Activated CD4-positive, alpha-beta T cell treated with anti-CD3 and anti-CD28 coated beads, Interleukin-2, Interleukin-6, amounts not matched to agents 100 ng/mL and 50 ng/mL, durations not matched to agents 16 hours and 8 hours (primary cell): ENCODE measurements around the gene FAM184A.

Experiments used
- DNase-seq: peaks from one replicate; pipeline ENCODE4 v3.0.0-alpha.2; 2020

The FAM184A gene

GRCh38 chr6:118952683-118953082, 125.8 kb downstream of the FAM184A start:
- no peak for DNase-seq

DNA sequence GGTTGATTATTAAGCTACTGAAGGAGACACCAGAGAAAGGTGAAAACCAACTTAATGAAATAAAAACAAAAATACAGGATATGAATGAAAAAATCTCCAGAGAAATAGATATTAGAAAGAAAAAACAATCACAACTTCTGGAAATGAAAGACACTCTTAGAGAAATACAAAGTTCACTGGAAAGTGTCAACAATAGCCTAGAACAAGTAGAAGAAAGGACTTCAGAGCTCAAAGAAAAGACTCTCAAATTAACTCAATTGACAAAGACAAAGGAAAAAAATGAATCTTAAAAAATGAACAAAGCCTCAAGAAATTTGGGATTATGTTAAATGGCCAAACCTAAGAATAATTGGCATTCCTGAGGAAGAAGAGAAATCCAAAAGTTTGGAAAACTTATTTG, 133.2 kb downstream of the FAM184A start:
- no peak for DNase-seq

DNA sequence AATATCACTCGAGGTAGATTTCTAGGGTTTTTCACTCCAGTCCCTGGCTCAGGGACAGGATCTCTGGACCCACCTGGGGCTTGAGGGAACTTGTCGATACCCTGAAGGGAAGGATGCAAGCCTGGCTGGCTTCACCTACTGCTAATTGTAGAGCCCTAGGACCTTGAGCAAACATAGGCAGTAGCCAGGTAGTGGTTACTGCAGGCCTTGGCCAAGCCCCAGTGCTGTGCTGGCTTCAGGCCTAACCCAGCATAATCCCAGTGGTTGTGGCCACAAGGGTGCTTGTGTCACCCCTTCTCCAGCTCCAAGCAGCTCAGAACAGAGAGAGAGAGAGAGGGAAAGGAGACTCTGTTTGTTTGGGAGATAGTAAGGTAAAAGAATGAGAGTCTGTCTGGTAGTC, 137.7 kb downstream of the FAM184A start:
- DNase-seq = no peak

GRCh38 chr6:118939683-118940082, 138.8 kb downstream of the FAM184A start:
- DNase-seq = no peak

DNA sequence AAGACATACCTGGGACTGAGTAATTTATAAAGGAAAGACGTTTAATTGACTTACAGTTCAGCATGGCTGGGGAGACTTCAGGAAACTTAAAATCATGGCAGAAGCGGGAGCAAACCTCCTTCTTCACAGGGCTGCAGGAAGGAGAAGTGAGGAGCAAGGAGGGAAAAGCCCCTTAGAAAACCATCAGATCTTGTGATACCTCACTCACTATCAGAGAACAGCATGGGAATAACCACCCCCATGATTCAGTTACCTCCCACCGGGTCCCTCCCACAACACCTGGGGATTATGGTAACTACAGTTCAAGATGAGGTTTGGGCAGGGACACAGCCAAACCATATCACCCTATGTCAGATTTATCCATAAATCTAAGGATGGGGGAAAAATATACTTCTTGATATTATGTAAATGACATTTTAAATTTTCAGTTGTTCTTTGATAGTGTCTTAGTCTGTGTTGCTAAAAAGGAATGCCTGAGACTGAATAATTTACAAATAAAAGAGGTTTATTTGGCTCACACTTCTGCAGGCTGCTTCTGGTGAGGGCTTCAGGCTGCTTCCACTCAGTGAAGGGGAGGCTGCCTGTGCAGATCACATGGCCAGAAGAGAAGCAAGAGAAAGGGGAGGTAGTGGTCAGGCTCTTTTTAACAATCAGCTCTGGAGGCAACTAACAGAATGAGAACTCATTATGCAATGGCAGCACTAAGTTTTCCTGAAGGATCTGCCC, 142.3 kb downstream of the FAM184A start:
- no peak for DNase-seq

DNA sequence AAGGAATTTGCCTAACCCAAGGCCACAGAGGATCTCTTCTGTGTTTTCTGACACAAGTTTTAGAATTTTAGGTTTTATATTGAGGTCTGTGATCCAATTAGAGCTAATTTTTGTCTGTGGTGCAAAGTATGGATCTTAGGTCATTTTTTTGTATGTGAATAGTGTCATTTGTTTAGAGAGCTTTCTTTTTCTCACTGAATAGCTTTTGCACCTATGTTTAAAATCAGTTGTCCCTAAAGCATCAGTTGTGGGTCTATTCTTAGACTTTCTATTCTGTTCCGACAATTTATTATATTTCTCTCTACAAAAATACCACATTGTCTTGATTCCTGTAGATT, 143.2 kb downstream of the FAM184A start:
- no peak for DNase-seq

DNA sequence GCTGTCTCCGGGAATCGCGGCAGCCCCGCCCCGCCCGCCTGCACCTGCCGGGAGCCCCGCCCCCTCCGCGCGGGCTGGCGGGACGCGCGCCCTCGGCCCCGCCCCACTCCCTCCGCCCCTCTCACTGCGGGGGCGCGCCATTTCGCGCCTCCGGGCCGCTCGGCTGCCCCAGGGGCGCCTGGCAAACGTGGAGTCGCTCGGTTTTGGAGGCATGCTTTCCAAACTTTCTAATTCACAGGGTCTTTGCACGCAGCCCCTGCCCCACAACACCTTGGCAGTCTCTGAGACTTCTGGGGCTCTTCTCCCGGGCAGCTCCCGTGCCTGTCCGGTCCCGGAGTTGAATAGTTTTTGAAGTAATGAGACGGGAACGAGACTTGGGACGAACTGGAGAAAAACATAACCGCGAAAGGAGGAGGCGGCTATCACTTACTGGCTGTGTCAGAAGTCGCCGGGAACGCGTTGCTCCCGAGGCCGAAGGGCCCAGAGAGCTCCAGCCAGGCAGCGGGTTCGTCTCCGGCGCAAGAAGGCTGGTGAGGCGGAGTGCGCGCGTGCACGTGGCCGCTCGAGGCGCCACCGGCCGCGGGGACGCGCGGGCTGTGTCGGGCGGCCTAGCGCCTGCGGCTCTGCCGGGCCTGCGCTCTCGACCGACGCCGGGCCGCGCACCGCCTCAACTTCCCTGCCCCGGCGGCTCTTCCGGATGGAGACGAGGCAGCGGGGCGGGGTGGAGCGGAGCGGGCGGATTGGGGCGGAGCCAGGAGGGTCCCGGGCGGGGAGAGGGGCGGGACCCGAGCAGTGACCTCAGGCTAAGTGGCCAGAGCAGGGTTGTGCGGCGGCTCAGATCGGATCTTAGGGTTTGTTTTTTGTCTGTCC, 143.8 kb downstream of the FAM184A start, which contains the start of gene MCM9:
Gene MCM9 (minus strand): TSS at position 699 of the 870 bp plus-strand sequence. CDS start 3,436 bp downstream, outside the sequence.
- DNase-seq = peak; percentile 93

DNA sequence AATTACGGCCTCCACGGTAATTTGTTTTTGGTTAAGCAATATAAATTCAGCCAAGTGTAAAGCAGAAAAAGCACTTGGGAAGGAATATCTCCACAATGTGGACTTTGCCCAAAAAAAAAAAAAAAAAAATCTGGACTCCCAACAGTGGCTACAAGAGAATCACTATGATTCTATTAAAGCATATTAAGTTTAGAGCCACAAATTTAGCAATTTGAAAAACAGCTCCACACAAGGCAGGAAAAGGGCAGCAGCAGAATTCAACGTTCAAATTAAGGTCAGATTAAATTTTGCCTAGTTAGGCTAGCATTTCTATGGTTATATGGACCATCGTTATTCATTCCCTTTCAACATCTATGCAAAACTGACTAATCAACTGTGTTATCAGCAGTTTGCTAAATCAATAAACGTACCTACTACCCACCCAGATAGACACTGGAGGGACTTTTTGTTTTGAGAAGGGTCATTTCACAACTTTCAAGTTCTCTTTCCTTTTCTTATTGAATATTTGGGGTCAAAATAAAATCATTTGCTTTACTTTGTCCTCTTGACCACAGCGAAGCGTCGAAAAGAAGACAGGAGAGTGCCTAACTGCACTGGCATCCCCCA, 144.5 kb downstream of the FAM184A start:
- DNase-seq = no peak

DNA sequence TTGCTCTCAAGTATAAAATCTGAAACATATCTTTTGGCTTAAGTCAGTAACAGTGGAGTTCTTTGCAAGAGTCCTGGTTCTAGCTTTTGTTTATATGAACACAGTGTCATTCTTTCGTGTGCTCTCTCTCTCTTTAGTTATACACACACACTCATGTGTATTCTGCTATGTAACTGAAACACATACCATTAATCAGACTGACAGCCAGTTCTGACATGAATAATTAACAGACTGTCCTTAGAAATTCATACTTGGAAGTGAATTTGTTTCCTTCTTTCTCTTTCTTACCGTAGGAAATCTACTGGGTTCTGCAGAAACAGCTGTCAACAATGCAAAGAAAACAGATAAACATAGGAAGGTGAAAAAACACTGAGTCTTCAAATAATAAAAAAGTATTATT, 146.0 kb downstream of the FAM184A start:
- no peak for DNase-seq

DNA sequence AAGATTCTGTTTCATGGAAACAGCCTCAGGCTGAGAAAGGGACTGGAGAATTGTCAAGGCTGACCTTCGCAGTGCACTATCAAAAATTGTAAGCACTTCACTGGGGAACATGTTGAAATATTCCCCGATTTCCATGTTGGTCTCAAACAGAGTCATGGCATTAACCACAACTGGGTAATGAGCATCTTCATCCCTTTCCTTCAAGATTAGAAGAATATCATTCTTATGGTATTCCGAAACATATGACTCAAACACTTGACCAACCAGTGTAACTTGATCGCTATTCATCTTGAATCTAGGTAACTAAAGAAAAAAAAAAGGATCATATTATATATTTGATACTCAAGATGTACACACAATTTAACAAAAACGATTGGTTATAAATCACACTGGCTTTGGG, 147.0 kb downstream of the FAM184A start:
- no peak for DNase-seq

DNA sequence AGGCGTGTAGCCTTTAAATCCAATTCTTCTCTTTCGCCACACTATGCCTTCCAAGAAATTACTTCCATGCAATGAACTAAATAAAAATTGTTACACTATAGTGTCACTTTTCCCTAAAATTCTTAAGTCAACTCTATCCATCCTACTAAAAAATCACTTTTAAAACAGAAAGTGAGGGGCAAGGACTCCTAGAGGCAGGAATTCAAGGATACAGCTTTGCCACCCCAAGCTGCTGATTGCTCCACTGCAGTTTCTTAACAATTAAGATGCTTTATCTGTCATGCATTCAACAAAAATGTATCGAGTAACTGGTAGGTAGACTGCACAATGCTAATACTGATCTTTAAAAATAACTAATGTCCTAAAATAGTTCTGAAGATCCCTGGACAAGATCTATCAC, 147.8 kb downstream of the FAM184A start:
- no peak for DNase-seq

DNA sequence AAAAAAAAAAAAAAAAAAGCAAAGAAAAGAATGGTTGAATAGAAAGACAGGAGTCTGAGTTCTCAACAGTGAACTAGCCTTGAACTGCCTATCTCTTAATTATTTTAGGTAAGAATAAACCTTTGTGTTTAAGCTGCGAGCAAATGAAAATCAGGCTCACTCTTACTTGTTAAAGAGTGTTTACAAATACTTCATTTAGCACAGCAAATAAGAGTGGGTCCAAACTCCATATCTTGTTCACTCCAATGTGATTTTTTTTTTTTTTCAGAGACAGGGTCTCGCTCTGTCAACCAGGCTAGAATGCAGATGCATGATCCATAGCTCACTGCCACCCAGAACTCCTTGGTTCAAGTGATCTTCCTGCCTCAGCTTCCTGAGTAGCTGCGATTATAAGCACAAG, 155.4 kb downstream of the FAM184A start:
- no peak for DNase-seq

- DNase-seq = no peak
Observed at GRCh38 chr6:118921084-118921483, 157.4 kb downstream of the FAM184A start.

DNA sequence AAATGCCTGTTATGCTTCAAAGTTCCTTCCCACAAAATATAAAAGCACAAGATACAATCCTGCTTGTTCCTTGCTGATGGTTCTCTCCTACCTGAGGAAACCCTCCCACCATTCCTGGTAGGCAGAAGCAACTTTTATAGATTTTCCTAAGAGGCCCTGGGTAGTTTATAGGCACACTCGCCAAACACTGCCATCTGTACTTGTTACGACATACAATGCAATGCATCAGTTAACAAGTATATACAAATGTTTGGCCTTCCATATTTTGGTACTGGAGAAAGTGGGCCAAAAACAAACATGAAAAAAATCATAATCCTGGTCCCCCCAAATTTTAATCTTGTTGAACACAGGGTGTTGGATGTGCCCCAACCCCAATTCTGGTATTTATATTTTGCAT, 160.1 kb downstream of the FAM184A start:
- DNase-seq = no peak

DNA sequence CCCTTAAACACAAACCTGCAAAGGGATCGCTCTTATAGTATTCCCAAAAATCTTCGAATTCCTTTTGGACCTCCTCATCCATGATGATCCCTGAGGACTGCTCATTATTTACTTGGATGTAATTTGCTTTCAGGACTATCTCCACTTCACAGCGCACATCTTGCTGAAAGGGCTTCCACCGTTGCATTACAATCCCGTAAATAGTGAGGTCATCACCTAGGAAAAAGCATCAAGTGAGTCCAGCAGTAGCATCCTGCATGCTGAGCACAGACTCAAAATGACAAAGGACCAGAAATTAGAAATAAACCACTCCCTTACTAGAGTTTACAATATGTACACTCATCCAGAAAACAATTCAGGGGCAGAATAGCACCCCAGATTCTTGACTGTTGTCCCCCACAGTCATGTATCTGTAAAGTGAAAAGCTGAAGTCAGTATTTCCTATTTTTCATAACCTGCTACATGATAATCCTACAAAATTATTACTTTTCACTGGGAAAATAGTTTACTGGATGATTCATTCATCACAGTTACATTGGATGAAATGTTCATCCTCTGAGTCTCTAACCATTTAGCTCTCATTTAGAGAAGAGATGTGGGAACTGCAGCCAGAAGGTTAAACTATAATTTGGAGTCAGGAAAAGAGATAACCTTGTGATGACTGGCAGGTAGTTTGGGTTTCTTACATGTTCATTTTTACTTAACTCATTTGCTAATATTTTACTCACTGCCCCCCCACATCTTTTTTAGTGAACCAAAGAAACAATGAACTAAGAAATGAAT, 160.7 kb downstream of the FAM184A start:
- DNase-seq = no peak

DNA sequence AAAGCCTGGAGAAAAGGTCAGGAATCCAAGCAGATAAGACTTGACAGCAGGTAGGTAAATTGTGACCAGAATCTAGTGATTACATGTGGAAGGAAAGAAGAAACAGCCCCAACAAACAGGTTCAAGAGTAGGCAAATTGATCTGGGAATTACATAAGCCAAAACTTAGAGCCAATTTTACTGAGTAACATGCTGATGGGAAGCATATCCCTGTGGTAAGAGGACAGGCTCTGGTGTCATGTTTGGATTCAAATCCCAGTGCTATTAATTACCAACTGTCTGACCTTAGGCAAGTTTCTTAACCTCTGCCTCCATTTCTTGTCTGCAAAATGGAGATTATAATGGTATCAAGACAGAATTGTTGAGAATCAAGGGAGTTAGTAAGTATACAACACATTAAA, 163.9 kb downstream of the FAM184A start:
- no peak for DNase-seq

- no peak for DNase-seq
Observed at GRCh38 chr6:118913161-118913560, 165.3 kb downstream of the FAM184A start.

DNA sequence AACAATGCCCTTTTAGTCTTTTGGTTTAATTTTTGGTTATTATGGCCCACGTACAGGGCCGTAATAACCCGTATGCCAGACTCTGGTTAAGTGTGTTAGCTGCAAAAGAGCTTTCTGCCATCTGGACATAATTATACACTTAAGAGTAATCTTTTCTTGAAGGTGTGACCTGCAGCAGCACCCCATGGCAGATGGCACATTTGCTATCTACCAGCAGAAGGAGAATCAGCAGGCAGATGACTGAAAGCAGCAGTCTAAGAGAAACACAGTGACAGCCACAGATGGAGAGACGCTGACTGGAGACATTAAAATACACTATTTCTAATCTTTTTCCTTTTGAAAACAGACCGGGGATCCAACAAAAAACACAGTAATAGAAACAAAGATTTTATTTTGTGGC, 165.8 kb downstream of the FAM184A start:
- DNase-seq = no peak
